GM21529 (cell line): Measurements from ENCODE around the gene PACRG.

Experiments used
- ATAC-seq: cut with Tn5 transposase; IDR thresholded peaks from one replicate; pipeline ENCODE4 v1.9.1; 2021; ENCODE audit not compliant: unreplicated experiment

The PACRG gene

DNA sequence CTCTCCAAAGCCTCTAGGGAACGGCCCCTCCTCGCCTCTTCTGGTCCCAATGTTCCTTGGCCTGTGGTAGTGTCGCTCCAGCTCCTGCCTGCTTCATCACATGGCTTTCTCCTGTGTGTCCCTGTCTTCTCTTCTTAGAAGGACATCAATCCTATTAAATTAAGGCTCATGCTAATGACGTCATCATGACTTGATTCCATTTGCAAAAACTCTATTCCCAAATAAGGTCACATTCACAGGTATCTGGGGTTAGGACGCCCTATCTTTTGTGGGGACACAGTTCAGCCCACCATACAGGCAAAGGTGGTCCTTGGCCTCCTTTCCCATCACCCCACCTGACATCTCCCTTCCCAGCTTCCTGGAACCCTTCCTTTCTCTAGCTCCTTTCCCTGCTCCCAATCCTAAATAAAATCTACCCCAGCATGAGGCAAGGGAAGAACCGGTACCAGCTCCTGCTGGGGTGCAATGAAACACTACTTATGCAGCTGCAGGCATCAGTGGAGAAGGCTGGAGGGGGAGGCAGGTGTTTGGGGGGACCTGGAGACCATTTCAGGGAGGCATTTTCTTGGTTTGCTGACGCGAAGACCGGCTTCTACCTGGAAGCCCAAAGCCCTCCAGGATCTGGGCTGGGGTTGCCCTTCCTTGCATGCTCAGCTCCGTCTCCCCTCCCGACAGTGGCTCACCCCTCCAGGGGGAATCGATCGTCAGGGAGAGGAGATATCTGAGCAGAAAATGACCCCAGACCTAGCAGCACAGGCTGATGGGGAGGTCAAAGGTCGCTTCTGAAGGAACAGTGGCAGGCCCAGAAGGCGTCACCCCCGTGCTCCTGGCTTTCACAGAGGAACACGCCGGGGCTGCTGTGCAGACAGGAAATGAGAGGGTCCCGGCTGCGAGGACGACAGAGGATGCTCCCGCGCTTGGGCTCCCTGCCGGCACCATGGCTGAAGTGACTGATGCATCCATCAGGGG, 615.1 kb downstream of the PACRG start:
- no peak for ATAC-seq

DNA sequence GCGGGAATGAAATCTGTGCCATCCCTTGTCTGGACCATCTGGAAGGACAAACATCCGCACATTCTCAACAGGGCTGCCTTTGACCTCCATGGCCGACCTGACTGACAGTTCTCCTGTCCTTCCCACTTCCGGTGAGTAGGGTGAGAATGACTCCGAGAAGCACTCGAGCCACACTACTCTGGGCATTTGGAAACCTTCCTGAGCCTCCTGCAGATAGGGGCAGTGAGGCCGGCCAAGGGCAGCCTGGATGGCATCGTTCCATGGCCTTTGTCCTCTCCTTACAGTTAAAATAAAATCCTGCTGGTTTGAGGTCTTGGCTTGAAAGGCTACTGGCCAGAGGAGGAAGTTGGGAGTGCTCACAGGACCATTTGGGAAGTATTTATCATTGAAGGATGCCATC, 615.8 kb downstream of the PACRG start:
- ATAC-seq, result no peak

DNA sequence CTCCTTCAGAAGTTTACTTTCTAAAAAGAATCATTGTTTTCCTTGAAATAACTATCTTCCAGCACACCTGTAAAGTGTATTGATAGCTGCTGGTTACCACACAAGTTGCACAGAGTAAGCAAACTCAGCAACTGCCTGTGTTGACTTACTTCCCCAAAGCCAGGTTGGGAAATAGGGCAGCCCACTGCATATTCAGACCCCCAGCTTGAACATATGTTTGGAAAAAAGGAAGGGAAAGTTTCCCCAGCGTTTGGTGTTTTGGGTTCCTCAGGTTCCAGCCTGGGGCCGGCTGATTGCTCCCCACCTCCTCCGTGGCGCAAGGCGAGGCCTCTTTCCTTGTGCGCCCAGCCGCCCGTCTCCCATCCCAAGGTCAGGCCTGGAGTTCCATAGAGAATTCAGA, 616.6 kb downstream of the PACRG start:
- no peak for ATAC-seq

DNA sequence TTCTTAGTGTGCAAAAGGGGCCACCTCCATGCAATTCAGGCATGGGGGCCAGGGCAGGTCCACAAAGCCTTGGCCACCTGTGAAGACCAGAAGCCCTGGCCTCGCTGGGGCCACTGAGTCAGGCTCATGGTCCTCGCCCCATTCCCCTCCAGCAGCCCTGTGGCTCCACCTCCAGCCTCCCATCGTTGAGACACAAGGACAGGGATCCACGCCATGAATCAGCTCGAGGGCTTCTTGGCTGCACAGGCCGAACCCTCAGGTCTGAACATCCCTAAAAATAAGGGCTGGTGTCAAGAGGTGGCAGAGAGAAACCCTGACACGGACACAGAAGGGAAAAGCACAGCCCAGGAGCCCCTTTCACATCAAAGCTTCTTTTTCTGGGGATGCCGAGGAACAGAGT, 618.2 kb downstream of the PACRG start:
- no peak for ATAC-seq

DNA sequence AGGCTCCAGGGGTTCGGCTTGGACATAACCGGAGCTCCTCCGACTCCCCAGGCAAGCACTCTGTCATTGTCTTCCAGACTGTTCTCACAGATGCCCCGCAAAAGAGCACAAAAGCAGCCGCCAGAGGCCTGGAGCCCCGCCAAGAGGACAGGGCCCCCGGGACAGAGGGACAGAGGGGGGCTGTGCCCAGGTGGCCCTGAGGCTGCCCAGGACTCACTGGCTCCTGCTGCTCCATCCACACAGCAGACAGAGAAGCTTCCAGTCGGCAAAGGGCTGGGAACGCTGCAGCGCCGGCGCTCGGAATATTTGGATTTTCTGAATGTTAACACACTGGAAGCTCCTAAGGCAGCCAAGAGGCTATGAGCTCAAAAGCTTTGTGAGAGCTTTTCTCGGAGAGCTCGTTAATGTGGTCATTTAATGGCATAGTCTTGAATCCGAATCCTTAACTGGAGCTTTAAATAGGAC, 618.8 kb downstream of the PACRG start:
- no peak for ATAC-seq

DNA sequence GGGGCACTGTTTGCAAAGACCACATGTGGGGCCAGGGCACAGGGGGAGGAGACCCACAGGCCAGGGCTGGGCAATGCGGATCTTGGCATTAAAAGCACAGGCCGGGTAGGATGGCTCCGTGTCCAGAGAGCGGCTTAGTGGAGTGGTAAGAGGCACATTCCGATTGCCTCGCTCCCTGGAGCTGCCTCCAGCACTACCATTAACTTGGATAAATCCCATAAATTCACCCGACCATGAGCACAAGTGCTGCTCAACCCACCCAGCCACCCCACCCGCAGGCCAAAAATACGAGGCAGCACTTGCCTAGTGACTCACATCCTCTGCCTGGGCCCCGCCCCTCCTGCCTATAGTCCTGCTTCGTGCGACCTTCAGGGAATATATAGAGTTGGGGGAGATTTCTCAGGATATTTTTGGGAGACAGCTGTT, 619.3 kb downstream of the PACRG start:
- no peak for ATAC-seq

DNA sequence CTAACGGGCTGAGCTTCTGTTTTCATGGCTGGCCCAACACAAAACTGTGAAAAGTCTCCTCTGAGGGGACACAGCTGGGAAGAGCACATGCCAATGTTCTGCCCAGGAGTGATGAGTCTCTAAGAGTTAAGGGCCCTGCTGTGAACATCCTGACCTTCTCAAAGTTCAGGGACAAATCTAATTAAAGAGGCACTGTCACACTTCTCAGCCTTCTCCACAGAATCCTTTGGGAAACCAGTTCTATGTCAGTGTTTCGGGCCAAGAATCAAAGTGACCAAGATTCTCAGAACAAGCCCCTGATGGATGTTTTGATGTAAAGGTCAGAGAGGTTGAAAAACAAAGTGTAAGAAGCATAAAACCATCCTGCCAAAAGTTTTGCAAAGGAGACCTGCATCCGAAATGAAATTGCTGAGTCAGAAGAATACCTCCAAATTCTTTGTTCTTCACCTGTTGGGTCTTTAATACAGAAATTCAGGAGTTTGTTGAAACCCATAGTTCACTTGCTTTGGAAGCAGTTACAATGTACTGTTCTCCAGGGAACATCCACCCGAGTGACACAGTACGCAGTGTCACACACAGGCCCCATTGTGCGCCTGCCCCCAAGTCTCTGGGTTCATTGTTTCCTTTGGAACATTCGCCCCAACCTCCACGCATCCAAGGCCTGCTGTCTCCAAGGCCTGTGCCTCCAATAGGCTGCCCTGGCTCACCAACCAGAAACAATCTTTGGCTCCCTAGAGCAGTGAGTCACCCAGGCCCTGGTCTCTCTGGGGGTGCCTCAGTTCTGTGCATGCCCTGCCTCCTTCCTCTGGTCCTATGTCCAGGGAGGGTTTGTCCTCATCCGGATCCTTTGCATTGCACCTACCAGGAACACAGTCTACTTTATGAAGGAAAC, 621.3 kb downstream of the PACRG start:
- no peak for ATAC-seq

DNA sequence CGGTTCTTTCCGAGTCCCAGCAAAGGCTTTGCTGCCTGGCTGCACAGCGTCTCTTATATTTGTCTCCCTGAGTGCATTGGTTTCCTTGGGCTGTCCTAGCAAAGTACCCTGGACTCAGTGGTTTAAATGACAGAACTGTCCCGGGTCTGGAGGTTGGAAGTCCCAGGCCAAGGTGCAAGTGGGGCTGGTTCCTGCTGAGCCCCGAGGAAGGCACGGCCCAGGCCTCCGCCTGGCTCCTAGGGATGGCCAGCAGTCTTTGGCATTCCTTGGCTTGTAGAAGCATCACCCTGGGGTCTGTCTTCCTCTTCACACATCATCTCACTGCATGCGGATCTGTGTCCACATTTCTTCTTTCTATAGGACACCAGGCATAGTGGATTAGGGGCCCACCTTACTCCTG, 621.9 kb downstream of the PACRG start:
- no peak for ATAC-seq

DNA sequence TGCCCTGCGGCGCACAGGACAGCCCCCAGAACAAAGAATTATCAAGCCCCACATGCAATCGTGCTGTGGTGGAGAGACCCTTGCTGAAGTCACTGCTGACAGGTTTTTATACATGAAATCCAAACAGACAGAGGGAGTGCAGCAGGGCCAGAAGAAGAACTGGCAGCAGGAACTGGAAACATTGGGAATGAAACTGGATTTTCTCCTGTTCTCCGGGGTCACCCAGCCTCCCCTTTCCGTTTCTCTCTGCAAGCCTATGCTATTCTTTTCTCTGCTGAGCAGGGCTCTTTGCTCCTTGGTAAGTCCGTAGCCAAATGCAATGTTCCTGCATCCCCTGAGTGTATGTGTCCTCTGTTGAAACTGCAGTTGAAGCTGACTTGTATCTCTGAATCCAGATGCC, 623.2 kb downstream of the PACRG start:
- ATAC-seq, result no peak

DNA sequence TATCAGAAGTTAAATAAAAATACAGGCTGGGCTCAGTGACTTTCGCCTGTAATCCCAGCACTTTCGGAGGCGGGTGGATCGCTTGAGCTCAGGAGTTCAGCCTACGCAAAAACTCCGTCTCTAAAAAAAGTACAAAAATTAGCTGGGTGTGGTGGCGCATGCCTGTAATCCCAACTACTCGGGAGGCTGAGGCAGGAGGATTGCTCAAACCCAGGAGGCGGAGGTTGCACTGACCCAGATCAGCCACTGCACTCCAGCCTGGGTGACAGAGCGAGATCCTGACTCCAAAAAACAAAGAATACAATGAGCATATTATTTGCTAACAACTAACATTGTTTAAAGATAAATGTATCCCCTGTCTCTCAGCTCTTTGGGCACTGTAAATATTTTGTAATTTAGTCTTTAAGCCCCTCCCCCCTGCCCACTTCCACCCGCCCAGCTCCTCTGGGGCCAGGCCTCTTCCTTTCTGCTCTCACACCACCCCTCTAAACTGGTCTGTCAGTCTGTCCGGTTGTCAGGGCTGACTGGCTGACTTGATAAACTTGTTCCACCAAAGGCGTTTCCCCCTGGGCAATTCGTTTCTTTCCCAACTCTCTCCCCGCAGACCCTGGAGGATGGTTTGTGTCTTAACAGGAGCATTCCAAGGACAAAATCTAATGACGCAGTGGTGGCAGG, 624.4 kb downstream of the PACRG start:
- ATAC-seq, result no peak

DNA sequence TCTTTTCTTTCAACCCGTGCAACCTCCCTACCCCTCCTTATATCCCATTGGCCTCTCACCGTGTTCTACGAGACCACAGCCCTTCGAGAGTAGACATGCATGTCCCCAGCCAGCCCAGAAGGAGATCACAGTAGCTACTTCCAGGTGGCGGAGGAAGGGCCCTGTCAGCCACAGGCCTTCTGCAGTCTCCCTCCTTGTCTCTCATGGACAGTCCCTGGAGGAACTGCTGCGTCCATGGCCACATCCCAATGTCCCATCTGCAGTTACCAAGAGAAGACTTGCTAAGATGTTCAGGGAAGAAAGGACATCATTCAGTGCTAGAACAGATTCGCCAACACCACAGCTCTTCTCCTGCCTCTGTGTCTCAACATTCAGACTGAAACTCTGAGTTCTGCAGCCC, 625.2 kb downstream of the PACRG start:
- ATAC-seq, result no peak

DNA sequence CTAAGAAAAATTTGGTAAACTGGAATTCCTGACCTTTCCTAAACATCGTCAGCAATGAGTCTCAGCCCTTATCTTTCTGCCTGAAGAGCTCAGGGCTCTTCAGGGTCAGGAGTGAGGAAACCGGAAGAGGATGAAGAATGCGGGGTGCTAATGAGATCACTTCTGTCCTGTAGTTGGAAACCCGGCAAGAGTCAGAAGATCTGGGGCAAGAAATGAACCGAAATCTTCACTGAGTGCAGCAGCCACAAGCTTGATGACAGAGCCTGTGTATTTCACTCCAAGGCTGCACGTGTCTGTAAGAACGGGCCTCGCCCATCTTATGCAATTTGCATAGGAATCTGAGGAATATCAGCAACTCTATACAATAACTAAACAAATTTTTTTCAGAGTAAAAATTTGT, 626.3 kb downstream of the PACRG start:
- ATAC-seq, result no peak

DNA sequence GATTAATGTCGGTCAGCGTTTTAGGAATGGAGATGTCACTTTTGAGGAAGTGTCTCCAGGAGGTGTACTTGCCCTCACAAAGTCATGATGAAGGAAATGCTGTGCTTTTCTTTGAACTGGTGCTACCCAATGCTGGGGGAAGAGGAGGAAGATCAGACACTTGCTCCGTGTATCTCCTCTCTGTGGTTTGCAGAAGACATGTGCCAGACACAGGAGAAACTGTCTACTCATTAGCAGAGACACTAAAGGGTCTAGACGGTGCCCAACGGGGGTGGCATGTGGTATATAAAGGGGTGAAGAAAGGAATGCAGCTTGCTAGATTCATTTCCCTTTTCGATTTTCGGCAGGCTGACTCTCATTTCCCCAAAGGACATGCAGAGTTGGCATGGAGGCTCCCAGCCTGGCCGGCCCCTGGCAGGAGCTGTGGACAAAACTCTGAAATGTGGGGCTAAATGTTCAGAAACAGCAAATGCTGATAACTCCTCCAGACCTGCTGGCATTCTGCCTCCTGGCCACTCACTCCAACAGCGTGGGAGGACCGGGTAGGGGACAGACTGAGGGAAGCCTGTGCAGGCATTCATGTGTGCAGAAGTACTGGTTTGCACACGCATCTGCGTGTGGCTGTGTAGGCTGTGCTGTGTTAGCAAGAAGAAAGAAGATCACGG, 627.1 kb downstream of the PACRG start:
- peak; percentile 79 for ATAC-seq

DNA sequence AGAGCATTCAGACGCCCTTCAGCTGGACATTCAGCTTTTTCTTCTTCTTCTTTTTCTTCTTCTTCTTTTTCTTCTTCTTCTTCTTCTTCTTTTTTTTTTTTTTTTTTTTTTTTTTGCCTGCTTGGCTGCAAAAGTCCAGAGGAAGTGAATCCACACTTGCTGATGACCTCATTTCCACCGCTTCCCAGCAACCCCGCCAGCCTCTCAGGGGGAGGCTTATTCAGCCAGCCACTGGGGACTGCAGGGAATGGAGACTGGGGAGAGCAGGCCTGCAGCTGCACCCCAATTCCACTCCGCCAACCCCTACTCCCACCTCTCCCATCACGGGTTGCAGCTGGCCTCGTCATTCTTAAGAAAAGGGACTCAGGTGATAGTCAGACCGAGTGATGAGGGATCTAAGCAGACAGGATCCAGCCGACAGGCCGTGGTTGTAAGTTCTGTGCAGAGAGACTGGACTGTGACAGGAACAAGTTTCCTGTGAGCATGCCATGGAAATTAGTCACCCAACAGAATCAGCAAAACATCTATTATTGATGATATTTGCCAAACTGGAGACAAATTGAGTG, 627.7 kb downstream of the PACRG start:
- ATAC-seq, result peak; percentile 37

DNA sequence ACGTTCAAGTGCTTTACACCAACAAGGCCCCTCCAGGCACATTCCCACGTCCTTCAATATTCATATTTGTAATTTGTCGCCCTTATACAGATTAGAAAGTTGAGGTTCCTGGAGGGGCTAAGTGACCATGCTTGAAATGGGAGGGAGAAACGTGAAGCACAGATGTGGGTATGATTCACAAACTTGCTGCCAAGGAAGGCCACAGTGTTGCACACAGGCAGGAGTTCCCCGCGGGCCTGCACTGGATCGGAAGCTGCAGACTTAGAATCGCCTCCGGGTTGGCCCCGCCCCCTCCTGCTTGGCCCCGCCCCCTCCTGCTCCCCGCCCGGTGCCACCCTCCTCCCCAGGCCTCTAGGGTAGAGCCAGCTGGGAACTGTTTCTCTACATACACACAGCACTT, 628.5 kb downstream of the PACRG start:
- no peak for ATAC-seq

DNA sequence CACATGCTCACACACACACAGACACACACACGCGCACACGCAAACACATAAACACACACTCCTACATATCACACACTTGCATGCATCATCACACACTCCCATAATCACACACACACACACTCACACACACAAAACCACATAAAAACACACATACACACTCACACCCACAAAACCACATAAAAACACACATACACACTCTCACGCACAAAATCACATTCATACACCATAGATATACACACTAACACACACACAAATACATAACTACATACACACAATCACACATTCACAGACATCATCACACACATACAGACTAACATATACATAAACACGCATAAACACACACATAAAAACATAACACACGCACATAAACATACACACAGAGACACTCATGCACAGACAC, 629.0 kb downstream of the PACRG start:
- no peak for ATAC-seq

DNA sequence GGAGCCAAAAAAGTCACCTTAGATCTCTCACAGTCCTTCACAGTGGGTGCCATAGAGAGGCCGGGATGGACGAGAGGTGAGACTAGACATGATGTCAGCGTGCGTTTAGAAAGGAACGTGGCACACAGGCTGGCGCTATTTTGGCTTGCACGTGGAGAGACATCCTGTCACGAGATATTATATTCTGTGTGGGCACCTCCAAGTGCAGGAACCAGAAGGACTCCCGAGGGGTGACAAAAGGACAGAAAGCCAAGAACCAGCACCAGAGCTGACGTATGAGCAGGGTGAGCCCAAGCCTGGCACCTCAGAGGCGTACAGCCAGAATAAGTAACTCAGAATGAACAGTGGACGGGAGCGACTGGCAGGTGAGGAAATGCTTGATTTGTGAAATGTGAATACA, 636.9 kb downstream of the PACRG start:
- no peak for ATAC-seq
